HCT116 (cell line): ENCODE data around the gene DNAJC10. TPM values are rescaled to one million over a fixed set of nuclear protein-coding genes. Genes with fewer than 3 reads are reported as not detected.

Experiments used
- ATAC-seq: fragments of 200-7000 bp; cut with Tn5 transposase; 2 replicates; pipeline ENCODE4 v1.9.1; 2020; ENCODE audit warnings: mild to moderate bottlenecking, moderate library complexity
- BruUV-seq: library from RNA; stranded (reverse); fragments of 400-500 nt; replicated peaks from 2 replicates; lab custom pipeline; 2021; lab: Mats Ljungman, UMichigan
- CTCF ChIA-PET: fragments of 300-600 bp; sonication (Branson Sonifier 250); formaldehyde crosslinking; loops from one replicate; lab custom pipeline; 2021; ENCODE audit warnings: antibody characterized with exemption; lab: Charles Lee
- POLR2A ChIA-PET: fragments of 300-600, 350-600 bp; sonication (Branson Sonifier 250); formaldehyde crosslinking; loops from one replicate; lab custom pipeline; 2021; ENCODE audit warnings: antibody characterized with exemption; lab: Charles Lee
- RAD21 ChIA-PET, 2 experiments: fragments of 300-600 bp; sonication (Branson Sonifier 250); formaldehyde crosslinking; loops; one replicate each; lab custom pipeline; 2023; ENCODE audit warnings: low total read pairs in 2 of 2; ENCODE audit not compliant: uncharacterized antibody in 2 of 2, unreplicated experiment in 2 of 2, low non-redundant PET in 1 of 2; lab: Charles Lee
- DNase-seq: peaks from one replicate; pipeline ENCODE4 v3.0.0-alpha.2; 2010; ENCODE audit warnings: low read depth, low spot score
- H2AFZ ChIP-seq: fragments of 200-600 bp; shearing (Covaris generic), sonication (generic); 2 replicates; pipeline ENCODE4 v1.6.1; 2017; ENCODE audit warnings: low read depth, mixed run types, mixed read lengths, antibody characterized with exemption, low read length; ENCODE audit not compliant: poor library complexity, severe bottlenecking
- H3K27ac ChIP-seq: 2 replicates; pipeline ENCODE4 v1.5.1; 2012; ENCODE audit warnings: low read depth, low read length
- H3K27me3 ChIP-seq: fragments of 200-600 bp; sonication (generic); 2 replicates; pipeline ENCODE4 v1.6.1; 2016; ENCODE audit warnings: mixed run types, low read length, mixed read lengths; ENCODE audit not compliant: insufficient read depth
- H3K36me3 ChIP-seq, 2 experiments: fragments of 200-500 bp in 1 of 2; fragments of 200-600 bp in 1 of 2; sonication (Bioruptor generic) in 1 of 2; sonication (generic) in 1 of 2; 2 replicates each; pipeline versions ENCODE4 v1.5.1 to v1.6.1; 2014 to 2016; ENCODE audit warnings: low read length in 2 of 2, inconsistent platforms in 1 of 2, mixed read lengths in 1 of 2, mixed run types in 1 of 2; ENCODE audit not compliant: insufficient read depth in 2 of 2, control insufficient read depth in 1 of 2
- H3K4me1 ChIP-seq, 2 experiments: fragments of 200-600 bp in 1 of 2; sonication (generic) in 1 of 2; 2 replicates each; pipeline versions ENCODE4 v1.5.1 to v1.6.1; 2012 to 2017; ENCODE audit warnings: low read length in 2 of 2, inconsistent platforms in 1 of 2, mild to moderate bottlenecking in 1 of 2, mixed read lengths in 1 of 2, mixed run types in 1 of 2, moderate library complexity in 1 of 2; ENCODE audit not compliant: insufficient read depth in 2 of 2, control insufficient read depth in 1 of 2
- H3K4me2 ChIP-seq: fragments of 200-600 bp; sonication (generic); 2 replicates; pipeline ENCODE4 v1.6.1; 2017; ENCODE audit warnings: mixed run types, low read length, mixed read lengths
- H3K4me3 ChIP-seq, 2 experiments: fragments of 200-600 bp in 1 of 2; sonication (generic) in 1 of 2; replicated peaks in 1 of 2; 2 replicates each; pipeline ENCODE4 v1.5.1; 2011 to 2016; ENCODE audit warnings: low read length in 2 of 2, control low read depth in 1 of 2, low read depth in 1 of 2, mild to moderate bottlenecking in 1 of 2, mixed read lengths in 1 of 2, mixed run types in 1 of 2
- H3K79me2 ChIP-seq: fragments of 200-600 bp; sonication (generic); 2 replicates; pipeline ENCODE4 v1.6.1; 2017; ENCODE audit warnings: mild to moderate bottlenecking, mixed run types, low read length, moderate library complexity, mixed read lengths; ENCODE audit not compliant: insufficient read depth
- H3K9ac ChIP-seq: fragments of 200-600 bp; sonication (generic); 2 replicates; pipeline ENCODE4 v1.6.1; 2016; ENCODE audit warnings: low read length, mixed read lengths
- H3K9me2 ChIP-seq: fragments of 200-600 bp; sonication (generic), shearing (Covaris generic); 2 replicates; pipeline ENCODE4 v1.6.1; 2017; ENCODE audit warnings: mixed run types, mild to moderate bottlenecking, moderate library complexity; ENCODE audit not compliant: insufficient read depth
- H3K9me3 ChIP-seq, 2 experiments: fragments of 200-500 bp in 1 of 2; fragments of 200-600 bp in 1 of 2; sonication (Bioruptor generic) in 1 of 2; sonication (generic) in 1 of 2; 2 replicates each; pipeline ENCODE4 v1.6.1; 2014 to 2017; ENCODE audit warnings: low read length in 2 of 2, mixed read lengths in 2 of 2, inconsistent platforms in 1 of 2, low read depth in 1 of 2, mild to moderate bottlenecking in 1 of 2, mixed run types in 1 of 2, moderate library complexity in 1 of 2; ENCODE audit not compliant: control insufficient read depth in 1 of 2, insufficient read depth in 1 of 2
- H4K20me1 ChIP-seq: fragments of 200-600 bp; sonication (generic), shearing (Covaris generic); 2 replicates; pipeline ENCODE4 v1.6.1; 2017; ENCODE audit warnings: mixed run types, mild to moderate bottlenecking, moderate library complexity; ENCODE audit not compliant: insufficient read depth
- ATF3 ChIP-seq: IDR thresholded peaks from 2 replicates; pipeline ENCODE4 v1.6.1; 2012
- CBX3 ChIP-seq: IDR thresholded peaks from 2 replicates; pipeline ENCODE4 v1.6.1; 2012; ENCODE audit warnings: low read depth
- CTCF ChIP-seq, 3 experiments: fragments of 200-600 bp in 1 of 3; sonication (generic) in 1 of 3; IDR thresholded peaks in 2 of 3; conservative IDR thresholded peaks in 1 of 3; 2 replicates each; pipeline ENCODE4 v1.5.1; 2012 to 2017; ENCODE audit warnings: low read depth in 2 of 3, low read length in 2 of 3, antibody characterized with exemption in 1 of 3, borderline replicate concordance in 1 of 3, control low read depth in 1 of 3, mild to moderate bottlenecking in 1 of 3, mixed read lengths in 1 of 3, mixed run types in 1 of 3, moderate library complexity in 1 of 3; ENCODE audit not compliant: insufficient read depth in 1 of 3
- ELF1 ChIP-seq: IDR thresholded peaks from 2 replicates; pipeline ENCODE4 v1.6.1; 2012; ENCODE audit warnings: low read depth, borderline replicate concordance
- EZH2phosphoT487 ChIP-seq: fragments of 200-600 bp; IDR thresholded peaks from 2 replicates; pipeline ENCODE4 v1.6.1; 2018; ENCODE audit warnings: antibody characterized with exemption, borderline replicate concordance
- JUND ChIP-seq: IDR thresholded peaks from 2 replicates; pipeline ENCODE4 v1.6.1; 2012
- POLR2AphosphoS5 ChIP-seq: IDR thresholded peaks from 2 replicates; pipeline ENCODE4 v1.6.1; 2011; ENCODE audit warnings: mild to moderate bottlenecking, low read depth, low read length, moderate library complexity
- TCF7L2 ChIP-seq: IDR thresholded peaks from 2 replicates; pipeline ENCODE4 v1.7.0; 2011; ENCODE audit warnings: borderline replicate concordance, inconsistent platforms; ENCODE audit not compliant: insufficient read depth, insufficient read length; ENCODE audit errors: extremely low read depth
- YY1 ChIP-seq: IDR thresholded peaks from 2 replicates; pipeline ENCODE4 v1.6.1; 2011; ENCODE audit warnings: low read length, low read depth, moderate library complexity, mild to moderate bottlenecking; ENCODE audit not compliant: insufficient replicate concordance; ENCODE audit errors: extremely low read depth
- intact Hi-C: fragments of 100-400 bp; cut with micrococcal nuclease; formaldehyde crosslinking; loops from 2 replicates; pipeline ENCODE4 v1.10.0; 2022
- total RNA-seq: library from RNA; stranded (reverse); gene quantifications from one replicate; pipeline ENCODE4 v1.2.1, GENCODE V29; 2021; ENCODE audit not compliant: unreplicated experiment

The DNAJC10 gene
- total RNA-seq, 1 experiment from 2014 or later: 80.4 TPM

GRCh38 chr2:182730486-182730885 is 14.4 kb downstream of the DNAJC10 start:
- DNase-seq (no peak), ATAC-seq (no peak)
- no peaks in the 10 kb centered on the region for H3K4me1 ChIP-seq
- H3K9me3 ChIP-seq: no peaks in the 10 kb centered on the region
- H3K9me2 ChIP-seq: no peaks in the 10 kb centered on the region
- ChIA-PET POLR2A (no interaction called here), CTCF (no interaction called here), RAD21 (no interaction called here)
- peaks cover 0 to 6% of the 10 kb centered on the region in 2 experiments; a peak in 2 of 4 replicates for H3K36me3 ChIP-seq
- no peaks in the 10 kb centered on the region for H4K20me1 ChIP-seq
- no peaks in the 10 kb centered on the region for H3K27me3 ChIP-seq
- H3K9ac ChIP-seq: no peak overlapping the region
- no TSS peak for BruUV-seq
- H3K4me3 ChIP-seq: no peak overlapping the region
- no peak for TF ChIP-seq POLR2AphosphoS5
- TF ChIP-seq JUND: no peak
- TF ChIP-seq ELF1: no peak
- H3K4me2 ChIP-seq: no peak overlapping the region
- no peak overlapping the region for H3K27ac ChIP-seq
- no peaks in the 10 kb centered on the region; the same call in 1 of the 2 replicates for H3K79me2 ChIP-seq
- no peak overlapping the region for H2AFZ ChIP-seq
- intact Hi-C loops: no loop called here

- Histone ChIP-seq H3K4me3 (no peak overlapping the region), H3K4me1 (no peaks in the 10 kb centered on the region), H3K27ac (no peak overlapping the region), H2AFZ (no peak overlapping the region), H3K9me2 (no peaks in the 10 kb centered on the region), H3K36me3 (peaks cover 5 to 17% of the 10 kb centered on the region in 2 experiments; a peak in 3 of 4 replicates), H3K9ac (no peak overlapping the region), H4K20me1 (no peaks in the 10 kb centered on the region), H3K27me3 (no peaks in the 10 kb centered on the region), H3K4me2 (no peak overlapping the region), H3K9me3 (no peaks in the 10 kb centered on the region), H3K79me2 (no peaks in the 10 kb centered on the region)
- no peak for ATAC-seq
- no TSS peak for BruUV-seq
- ChIA-PET RAD21 (no interaction called here), CTCF (no interaction called here), POLR2A (no interaction called here)
- TF ChIP-seq CBX3: no peak
- TF ChIP-seq EZH2phosphoT487: no peak
- TF ChIP-seq YY1: no peak
- no peak for TF ChIP-seq TCF7L2
- no peak for TF ChIP-seq CTCF (IDR thresholded peaks at IDR 0.05 in 2 of 3, conservative IDR thresholded peaks at IDR 0.05 in 1 of 3; ENCODE audit: borderline replicate concordance in 1 of 3, insufficient read depth in 1 of 3, low read depth in 2 of 3, low read length in 2 of 3)
- no peak for TF ChIP-seq ATF3
- intact Hi-C loops: no loop called here
- no peak for DNase-seq
Measured at GRCh38 chr2:182732736-182733135, 16.7 kb downstream of the DNAJC10 start.
